Caki2 (cell line): ENCODE results near the gene CNTNAP2. TPM values are rescaled to one million over a fixed set of nuclear protein-coding genes. Genes with fewer than 3 reads are reported as not detected.

Source experiments
- DNase-seq: peaks from one replicate; pipeline ENCODE4 v3.0.0-alpha.2; 2015; ENCODE audit warnings: low read depth
- in situ Hi-C: cut with HindIII; loops from 2 replicates; pipeline ENCODE4 v1.10.0; 2016; ENCODE audit warnings: low sequenced_read_pairs, low pct_unique_long_range_greater_than_20kb, mixed read lengths
- total RNA-seq: library from RNA; depleted of rRNA; stranded (reverse); fragments of >200 nt; shearing (Covaris generic); gene quantifications from 2 replicates; pipeline ENCODE4 v1.2.3, GENCODE V29; 2014; ENCODE audit warnings: low replicate concordance

CNTNAP2 gene
- total RNA-seq, 1 experiment from 2014 or later: not detected

DNA sequence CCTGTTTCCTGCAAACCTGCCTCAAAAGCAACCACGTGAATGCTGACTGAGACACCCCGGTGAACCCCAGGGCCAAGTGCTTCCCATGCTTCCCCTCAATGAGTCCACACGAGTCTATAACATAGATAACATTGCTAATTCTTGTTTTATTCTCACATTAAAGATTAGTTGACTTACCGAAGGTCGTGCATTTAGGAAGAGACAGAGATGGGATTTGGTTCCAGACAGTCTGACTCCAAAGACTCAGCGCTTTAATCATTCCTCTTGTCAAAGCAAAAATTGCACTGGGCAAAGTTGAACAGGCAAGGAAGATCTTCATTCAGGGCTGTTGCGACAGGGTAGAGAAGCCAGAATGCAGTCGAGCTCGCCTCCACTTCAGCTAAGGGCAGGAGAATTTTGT lies 2038.4 kb downstream of the CNTNAP2 start:
- in situ Hi-C loops: no loop called here
- no peak for DNase-seq

DNA sequence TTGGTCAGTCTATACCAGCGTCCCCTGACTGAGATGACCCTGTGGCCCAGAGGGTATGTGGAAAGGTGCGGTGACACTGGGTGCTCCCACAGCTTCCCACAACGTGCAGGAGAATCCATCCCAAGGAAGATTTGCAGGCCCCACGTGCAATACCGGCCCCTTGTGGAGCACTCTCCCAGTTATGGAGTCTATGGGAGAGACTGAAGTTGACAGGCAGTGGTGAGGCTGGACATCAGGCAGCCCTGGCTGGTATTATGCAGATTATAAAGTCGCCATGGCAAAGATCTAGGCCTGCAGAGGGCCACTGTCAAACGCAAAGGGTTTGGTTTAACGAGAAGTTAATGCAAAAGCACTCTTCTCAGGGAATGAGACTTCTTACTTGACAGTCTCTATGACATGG lies 2039.2 kb downstream of the CNTNAP2 start:
- DNase-seq: no peak
- in situ Hi-C loops: no loop called here

DNA sequence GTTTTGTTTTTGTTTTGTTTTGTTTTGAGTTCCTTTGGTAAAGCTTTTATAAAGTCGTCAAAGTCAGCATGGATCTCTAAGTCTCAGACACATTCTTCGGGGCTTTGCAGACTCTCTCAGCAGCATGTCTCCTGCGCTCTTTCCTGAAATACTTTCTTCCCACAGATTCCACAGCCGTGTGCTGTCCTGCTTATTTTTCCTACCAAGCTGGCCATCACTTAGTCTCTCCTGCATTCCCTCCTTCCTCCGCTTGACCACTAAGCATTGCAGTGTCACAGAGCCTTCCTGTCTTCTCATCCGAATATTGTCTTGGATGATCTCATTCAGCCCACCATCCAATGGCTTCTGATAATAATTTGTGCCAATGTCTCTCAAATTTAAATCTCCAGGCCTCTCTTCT lies 2039.6 kb downstream of the CNTNAP2 start:
- in situ Hi-C loops: no loop called here
- DNase-seq: no peak

DNA sequence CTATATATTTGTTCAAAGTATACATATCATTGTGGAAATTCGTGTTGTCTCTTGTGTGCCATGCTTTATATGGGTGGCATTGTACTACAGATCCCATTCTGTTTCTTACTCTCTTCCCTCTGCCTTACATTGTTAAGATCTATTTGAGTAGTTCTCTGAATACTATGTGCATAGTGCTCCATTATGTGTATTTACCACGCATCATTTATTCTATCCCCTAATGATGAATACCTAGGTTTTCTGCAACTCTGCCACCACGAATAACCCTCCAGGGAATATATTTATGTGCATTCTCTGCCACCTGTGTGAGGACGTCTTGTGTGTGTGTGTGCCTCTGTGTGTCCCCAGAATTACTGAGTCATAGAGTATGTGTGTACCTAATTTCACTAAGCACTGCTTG lies 2042.7 kb downstream of the CNTNAP2 start:
- DNase-seq: no peak
- in situ Hi-C loops: no loop called here

DNA sequence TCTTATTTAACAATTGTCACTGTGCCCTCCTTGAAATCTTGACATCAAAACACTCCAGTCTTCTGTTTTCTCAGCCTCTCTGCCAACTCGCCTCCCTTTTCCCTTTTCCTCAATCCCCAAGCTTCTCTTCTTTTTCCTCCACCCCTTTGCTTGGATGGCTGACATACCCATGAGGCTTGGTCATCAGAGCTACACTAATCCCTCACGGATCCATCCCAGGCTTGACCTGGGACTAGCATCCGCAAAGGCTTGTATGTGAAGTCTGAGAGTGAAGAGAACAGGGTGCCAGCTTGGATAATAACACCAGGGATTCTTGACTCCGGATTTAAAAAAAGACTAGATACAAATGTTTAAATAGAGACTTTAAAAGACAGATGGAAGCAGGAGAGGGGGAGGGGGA lies 2045.2 kb downstream of the CNTNAP2 start:
- in situ Hi-C loops: no loop called here
- DNase-seq: no peak

DNA sequence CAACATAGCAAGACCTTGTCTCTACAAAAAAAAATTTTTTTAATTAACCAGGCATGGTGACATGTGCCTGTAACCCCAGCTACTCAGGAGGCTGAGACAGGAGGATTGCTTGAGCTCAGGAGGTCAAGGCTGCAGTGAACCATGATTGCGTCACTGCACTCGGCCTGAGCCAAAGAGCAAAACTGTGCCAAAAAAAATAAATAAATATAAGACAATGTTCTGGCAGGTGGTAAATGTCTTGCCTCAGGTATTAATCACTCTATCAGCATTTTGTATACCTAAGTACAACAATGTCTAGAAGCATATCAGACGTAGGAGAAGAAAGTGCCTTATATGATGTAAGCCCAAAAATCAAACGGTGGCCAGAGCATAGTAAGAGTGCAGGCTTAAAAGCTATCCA lies 2046.2 kb downstream of the CNTNAP2 start:
- in situ Hi-C loops: no loop called here
- no peak for DNase-seq

DNA sequence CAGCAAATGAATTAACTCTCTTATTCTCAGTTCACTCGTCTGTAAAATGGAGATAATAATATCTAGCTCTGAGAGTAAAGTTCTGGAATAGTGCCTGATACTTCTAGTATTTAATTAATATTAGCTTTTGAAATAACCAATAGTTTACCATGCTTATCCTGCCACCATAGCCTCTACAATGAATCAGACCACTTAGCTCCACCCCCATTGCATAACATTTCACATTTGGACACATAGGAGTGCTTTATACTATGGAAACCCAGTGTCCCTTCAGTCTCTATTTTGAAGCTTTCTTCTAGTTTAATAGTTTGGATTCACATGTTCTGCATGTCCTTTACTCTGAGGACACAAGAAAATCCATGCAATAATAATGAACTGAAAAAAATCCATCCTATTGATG lies 2046.6 kb downstream of the CNTNAP2 start:
- in situ Hi-C loops: no loop called here
- DNase-seq: no peak

DNA sequence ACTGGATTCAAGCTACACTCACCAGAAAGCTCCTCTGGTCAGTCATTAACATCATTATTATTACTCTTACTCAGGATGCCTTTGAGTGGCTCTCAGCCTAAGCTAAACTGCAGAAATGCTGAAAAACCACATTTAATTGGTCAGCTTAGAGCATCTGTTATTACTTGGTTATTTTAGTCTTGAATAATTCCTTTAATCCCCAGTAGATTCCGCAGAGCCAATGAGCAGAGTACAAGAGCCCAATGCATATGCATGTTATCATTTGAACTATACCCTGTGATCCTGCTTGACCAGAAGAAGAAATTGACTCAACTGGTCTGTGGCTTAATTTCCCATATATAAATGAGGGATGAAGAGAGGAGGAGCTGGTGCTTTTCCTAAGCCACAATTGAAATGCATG lies 2056.3 kb downstream of the CNTNAP2 start:
- no peak for DNase-seq
- in situ Hi-C loops: no loop called here

DNA sequence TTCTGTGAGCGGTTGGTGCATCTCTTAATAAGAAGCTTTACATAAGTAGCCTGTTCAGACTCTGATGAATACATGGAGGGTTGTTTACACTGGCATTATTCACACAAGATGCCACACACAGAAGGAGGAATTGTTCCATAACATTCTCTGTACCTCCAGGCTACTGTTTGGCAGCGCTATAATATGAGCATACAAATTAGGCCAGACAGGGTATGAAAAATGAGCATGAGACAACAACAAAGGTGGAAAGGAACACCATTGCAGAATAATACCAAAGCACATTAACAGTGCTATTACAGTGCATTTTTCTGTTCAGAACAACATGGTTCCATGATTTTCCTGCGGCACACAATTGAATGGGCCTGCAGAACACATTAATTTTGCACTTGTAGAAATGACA lies 2056.8 kb downstream of the CNTNAP2 start:
- DNase-seq: no peak
- in situ Hi-C loops: no loop called here

DNA sequence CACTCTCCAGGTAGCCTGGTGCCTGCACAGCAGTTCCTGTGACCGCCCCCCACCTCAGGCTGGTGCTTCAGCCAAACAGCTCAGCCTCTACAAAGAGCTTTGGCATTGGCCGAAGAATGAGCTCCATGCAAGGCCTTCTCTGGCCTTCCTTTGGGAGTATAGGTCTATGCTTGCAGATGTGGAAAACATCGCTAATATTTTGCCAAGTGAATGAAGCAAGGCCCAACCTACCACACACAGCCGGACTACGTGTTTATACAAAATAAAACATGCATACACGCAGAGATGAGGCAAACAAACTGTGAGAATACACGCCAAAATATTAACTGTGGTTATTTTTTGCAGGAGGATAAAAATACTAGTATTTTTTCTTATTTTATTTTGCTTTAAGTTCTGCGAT lies 2057.8 kb downstream of the CNTNAP2 start:
- in situ Hi-C loops: no loop called here
- DNase-seq: no peak

DNA sequence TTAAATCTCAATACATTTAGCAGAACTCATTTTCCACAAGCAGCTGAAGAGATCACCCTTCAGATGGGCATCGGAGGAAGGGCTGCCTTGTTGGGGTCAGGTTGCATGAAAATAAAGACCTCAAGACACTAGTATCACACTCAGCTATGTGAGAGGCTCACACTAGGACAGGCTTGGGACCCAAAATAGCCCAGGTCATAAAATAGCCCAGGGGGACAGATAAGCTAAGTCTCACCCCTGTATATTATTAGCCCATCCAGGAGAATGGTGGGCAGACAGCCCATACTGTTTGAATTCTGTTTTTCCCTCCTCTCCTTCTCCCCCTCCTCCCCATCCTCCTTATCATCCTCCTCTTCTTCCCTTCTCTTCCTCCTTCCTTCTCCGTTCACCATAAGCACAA lies 2058.9 kb downstream of the CNTNAP2 start:
- no peak for DNase-seq
- in situ Hi-C loops: no loop called here

DNA sequence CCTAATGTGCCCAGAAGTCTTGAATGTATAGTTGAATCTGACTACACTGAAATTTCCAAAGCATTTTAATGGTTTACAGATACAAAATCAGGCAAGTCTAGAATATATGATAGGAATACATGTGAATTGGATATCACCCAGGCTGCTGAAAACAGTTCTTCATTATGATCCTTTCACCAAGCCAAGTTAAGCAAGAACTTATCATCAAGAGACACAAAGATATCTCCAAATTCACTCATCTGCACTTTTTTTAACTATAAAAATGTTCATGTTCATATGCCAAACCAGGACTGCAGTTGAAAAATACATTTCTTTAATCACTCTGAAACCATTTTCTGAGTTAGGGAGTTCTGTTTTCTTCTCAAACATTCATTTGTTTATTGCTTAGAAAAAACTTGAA lies 2061.4 kb downstream of the CNTNAP2 start:
- in situ Hi-C loops: no loop called here

DNA sequence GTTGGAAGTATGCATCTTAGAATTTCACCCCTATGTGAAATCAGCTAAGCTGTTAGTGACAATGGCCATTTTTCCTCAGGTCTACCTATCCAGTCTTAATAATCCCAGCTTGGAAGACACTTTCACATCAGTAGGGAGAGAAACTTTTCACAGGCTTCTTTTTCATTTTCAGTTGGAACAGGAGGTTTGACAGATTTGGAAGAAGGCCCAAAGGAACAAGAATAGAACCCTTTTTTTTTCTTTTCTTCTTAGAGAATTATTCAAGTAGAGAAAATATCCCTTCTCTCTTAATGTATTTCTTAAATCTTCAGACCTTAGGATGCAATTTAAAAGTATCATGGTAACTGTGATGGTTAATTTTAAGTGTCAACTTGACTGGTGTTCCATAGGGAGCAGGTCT lies 2063.5 kb downstream of the CNTNAP2 start:
- no peak for DNase-seq
- in situ Hi-C loops: no loop called here

More for the DNA sequence above, 2061.4 kb downstream of the CNTNAP2 start:
- DNase-seq: no peak

DNA sequence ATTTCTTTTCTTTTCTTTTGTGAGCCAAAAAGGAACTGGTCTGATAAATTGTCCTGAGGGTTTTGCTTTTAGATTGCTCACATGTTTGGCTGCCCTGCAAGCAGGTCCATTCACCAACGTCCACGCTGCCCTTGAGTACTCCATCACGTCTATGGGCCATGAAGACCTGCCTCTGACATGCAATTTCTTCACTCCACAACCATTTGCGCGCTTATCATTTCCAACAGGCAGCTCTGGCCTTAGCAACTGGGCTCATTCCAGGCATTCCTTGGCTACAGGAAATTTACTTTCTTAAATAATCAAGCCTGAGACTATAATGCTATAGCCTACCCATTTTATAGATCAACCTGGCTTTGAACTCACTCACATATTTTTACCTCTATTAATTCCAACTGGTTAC lies 2065.7 kb downstream of the CNTNAP2 start:
- in situ Hi-C loops: no loop called here

DNA sequence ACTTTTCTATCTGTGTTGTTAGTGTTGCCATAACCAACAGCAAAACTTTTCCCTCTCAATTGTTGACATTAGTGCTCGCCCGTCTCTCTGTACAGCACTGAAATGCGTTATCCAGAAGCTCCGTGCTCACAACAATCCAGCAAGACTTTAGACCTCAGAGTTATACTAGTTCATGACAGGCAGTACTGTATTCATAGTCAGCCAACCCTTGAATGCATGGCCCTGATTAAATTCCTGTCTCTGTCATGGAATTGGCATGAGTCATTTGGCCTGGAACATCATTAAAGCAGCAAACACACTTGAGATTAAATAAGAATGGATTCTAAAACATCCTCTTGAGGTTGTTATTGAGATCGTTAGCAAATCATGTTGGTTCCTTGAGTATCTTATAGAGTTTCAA lies 2068.4 kb downstream of the CNTNAP2 start:
- in situ Hi-C loops: no loop called here
- DNase-seq: no peak

More for the DNA sequence above, 2065.7 kb downstream of the CNTNAP2 start:
- no peak for DNase-seq

DNA sequence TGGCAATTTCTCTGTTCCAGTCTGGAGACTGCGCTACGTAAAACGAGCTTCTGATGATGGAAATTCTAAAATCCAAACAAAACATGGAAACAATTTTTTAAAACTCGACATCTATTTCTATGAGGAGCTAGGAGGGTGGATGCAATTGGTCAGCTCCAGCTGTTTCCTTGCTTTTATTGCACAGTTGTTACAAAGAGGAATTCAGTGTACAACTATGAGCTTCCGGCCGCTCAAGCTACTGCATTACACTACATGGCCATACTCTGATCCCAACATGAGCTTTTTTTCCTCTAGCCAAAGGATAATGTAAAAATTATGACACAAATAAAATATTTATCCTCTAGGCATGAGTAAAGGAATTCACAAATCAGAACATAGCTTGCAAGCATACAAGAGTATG lies 2070.9 kb downstream of the CNTNAP2 start:
- in situ Hi-C loops: no loop called here
- DNase-seq: no peak

DNA sequence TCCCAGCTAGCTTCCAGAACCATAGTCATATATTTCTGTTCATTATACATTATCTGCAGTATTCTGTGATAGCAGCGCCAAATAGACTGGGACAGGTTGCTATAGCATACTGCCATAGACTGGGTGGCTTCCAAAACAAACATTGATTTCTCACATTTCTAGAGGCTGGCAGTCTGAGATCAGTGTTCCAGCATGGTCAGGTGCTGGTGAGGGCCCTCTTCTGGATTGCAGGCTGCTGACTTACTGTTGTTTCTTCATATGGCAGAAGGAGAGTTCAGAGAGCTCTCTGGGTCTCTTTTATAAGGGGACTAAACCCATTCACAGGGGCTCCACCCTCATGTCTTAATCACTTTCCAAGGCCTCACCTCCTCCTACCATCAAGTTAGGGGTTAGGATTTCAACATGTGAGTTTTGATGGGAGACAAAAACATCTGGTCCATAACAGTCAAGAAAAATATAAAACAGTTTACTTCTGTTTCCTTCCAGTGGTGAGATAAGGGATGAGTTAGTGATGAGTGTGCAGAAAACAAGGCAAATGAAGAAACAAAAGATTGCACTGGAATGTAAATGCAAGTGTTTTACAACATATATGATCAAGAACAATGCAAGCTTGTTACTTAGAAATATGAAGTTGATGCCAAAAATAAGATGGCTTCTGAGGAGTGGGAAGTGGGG lies 2074.9 kb downstream of the CNTNAP2 start:
- in situ Hi-C loops: no loop called here
- no peak for DNase-seq

DNA sequence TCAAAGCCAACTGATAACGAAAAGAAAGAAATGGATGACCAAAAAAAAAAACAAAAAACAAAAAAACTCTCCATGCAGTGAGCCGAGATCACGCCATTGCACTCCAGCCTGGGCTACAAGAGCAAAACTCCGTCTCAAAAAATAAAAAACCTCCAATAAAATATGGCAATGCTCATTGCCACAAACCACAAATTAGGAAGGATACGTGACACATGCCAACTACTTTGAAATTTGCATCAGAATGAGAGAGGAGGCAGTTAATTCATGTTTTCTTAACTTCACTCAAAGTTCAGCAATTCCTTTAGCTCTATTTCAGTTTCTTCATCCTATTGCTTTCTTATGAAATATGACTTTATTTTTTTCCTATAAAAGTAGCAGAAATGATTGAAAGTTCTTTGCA lies 2075.9 kb downstream of the CNTNAP2 start:
- DNase-seq: no peak
- in situ Hi-C loops: no loop called here

DNA sequence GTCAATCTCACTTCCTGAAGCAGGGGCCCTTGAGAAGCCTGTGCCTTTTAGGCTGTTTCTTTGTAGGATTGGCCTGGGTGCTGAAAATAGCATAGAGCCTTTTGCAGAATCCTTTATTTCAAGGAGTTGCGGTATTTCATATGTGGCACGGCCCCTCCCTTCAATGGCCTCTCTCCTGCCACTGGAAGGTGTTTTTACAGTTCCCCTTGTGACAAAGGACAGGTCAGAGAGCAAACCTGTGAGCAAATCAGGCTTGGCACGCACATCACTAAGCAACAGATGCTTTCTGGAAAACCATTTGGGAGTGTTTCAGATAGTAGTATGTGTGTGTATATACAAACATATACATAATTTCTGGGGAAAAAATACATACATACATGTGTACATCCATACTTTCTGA lies 2085.4 kb downstream of the CNTNAP2 start:
- in situ Hi-C loops: no loop called here
- DNase-seq: no peak

DNA sequence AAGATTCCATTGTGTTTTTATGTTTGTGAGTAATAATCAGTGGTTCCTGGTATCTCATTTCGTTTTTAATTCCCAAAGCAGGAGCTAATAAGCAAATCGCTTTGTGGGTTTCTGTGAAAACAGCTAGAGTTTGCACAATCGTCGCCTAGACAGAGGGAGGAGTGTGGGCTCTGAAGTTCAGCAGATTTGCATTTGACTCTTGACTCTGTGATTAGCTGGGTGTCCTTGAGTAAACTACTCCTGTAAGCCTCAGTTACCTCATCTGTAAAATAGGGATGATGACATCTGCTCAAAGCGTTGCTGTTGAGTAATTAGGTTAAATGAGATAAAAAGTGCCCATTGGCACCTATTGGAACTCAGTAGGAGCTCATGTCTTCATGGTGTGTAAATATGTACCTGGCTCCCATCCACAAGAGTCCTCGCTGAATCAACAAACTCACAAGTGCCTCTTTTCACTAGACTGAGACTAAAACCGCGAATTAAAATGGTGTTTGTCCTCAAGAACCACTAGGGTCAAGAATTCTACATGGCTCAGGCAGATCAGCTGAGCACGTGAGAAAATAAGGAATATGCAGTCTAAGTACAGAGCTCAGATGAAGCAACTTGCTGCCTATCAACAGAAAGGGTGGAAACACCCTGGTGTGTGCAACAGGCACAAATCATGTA lies 2088.2 kb downstream of the CNTNAP2 start:
- in situ Hi-C loops: no loop called here
- no peak for DNase-seq
